Urinary bladder (tissue), 4 donors: ENCODE results near the gene ABO. TPM values are rescaled to one million over a fixed set of nuclear protein-coding genes. Genes with fewer than 3 reads are reported as not detected.
"Not testable (repeated sequence)": the region's sequence is repeated elsewhere in the genome, so short reads cannot be mapped to it uniquely, and the experiment has no call there.

ENCODE experiments used
- DNase-seq: peaks from one replicate; pipeline ENCODE4 v3.0.0-alpha.2; 2015; ENCODE audit errors: extremely low spot score
- H3K27ac ChIP-seq: one replicate; pipeline ENCODE4 v1.5.1; 2013; ENCODE audit warnings: low read depth, mild to moderate bottlenecking, moderate library complexity
- H3K36me3 ChIP-seq: one replicate; pipeline ENCODE4 v1.6.1; 2013; ENCODE audit warnings: mild to moderate bottlenecking, moderate library complexity; ENCODE audit not compliant: insufficient read depth
- H3K4me1 ChIP-seq: one replicate; pipeline ENCODE4 v1.6.1; 2013; ENCODE audit warnings: mild to moderate bottlenecking, moderate library complexity; ENCODE audit not compliant: insufficient read depth
- H3K4me3 ChIP-seq: one replicate; pipeline ENCODE4 v1.5.1; 2013; ENCODE audit warnings: low read depth, low read length
- WGBS: extraction: QIAGEN DNeasy Blood & Tissue Kit; methylation state at CpG from one replicate; pipeline ENCODE4 v1.1.7; 2013; 5-methylcytosine and 5-hydroxymethylcytosine counted together
- polyA plus RNA-seq: library from polyadenylated mRNA; stranded (reverse); fragments of 200-250 nt; gene quantifications from one replicate; pipeline ENCODE4 v1.2.3, GENCODE V29; 2013
- total RNA-seq: library from RNA; depleted of rRNA; stranded (reverse); fragments of >200 nt; gene quantifications from one replicate; pipeline ENCODE4 v1.2.3, GENCODE V29; 2014
- donor health status: healthy with polysubstance abuse.
- donor health status: healthy.

ABO gene
- total and polyA plus RNA-seq, 2 donors = 1.4 to 1.9 TPM

DNA sequence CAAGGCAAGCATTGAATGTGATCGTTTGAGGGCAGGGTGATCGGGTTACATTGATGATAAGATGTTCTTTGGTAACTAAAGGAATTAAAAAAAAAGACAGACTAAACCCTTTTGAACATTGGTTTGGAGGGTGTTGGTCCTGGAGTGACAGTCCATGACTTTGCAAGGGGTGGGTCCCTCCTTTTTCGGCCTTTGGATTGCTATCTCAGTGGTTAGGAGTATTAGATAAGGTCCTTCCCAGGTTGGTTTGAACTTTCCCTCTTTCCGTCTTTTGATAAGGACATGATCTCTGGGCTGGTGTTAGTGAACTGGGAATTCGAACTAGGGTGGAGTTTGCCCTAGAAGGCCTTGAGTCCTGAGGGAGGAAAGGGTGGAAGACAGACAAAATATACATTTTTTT is 5.4 kb upstream of the ABO start:
- H3K4me1 ChIP-seq = no peaks in the 10 kb centered on the region
- no peaks in the 10 kb centered on the region for H3K36me3 ChIP-seq
- H3K4me3 ChIP-seq = no peak overlapping the region
- no peak overlapping the region for H3K27ac ChIP-seq
- DNase-seq = no peak
- 55% methylated on average over 5 of the region's 5 CpGs for WGBS

DNA sequence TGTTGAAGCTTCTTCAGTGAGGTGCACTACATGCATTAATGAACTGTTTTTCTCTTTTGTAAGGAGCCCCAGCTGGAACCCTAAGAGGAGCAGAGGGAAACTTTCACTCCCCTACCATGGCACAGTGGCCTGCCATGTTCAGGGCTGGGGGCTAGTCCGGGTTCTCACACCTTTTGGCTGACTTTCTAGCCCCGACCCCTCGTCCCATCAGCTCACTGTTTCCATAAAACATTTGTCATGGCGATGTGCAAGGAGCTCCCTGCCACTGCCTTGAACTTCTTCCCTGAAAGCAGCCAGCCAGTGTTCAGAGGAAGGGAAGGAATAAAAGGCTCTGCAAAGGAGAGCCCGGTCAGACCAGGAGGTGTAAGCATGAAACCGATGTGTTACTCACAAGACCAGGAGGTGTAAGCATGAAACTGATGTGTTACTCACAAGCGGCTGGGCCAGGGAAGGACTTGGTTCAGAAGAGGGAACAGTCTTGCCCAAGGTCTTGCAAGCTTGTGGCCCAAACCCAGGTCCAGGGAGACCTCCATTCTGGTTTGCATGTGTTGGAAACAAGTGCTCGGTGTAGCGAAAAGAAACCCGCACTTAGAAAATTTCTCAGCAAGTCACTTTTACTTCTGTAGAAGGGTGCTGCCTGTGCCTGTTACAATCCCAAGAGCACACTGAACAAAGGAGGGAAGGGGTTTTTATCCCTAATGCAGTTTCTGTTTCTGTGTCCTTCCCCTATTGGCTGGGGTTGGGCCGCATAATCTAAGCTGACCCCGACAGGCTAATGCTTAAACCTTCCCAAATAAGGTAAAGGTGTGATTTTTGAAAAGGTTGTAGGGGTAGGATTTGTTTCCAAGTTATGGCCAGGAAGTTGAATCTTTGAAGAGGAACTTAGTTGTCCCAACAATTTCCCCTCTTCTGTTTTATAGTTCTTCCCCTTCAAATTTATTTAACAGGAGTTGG is 3.4 kb upstream of the ABO start:
- 82% methylated on average over 12 of the region's 12 CpGs for WGBS
- H3K36me3 ChIP-seq = no peaks in the 10 kb centered on the region
- DNase-seq = no peak
- no peaks in the 10 kb centered on the region for H3K4me1 ChIP-seq
- H3K27ac ChIP-seq = no peak overlapping the region
- H3K4me3 ChIP-seq = no peak overlapping the region

DNA sequence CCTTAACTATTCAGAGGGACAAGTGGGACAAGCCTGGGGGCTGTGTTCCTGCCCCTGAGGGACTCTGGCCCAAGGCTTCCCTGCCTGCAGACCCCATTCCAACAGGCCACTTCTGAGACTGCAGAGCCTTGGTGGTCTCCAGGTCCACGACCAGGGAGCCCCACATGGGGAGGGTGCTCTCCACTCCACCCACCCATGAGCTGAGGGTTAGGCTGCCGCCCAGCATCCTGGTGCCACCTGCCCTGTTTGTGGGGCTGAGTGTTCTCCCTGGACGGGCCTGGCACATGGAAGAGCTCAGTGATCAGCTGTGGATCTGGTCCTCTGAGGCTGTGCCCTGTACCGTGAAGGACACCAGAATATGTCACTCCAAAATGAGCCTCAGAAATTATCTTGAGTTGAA is 2.5 kb upstream of the ABO start:
- 80% methylated on average over 4 of the region's 4 CpGs for whole genome bisulfite sequencing
- DNase-seq = no peak

DNA sequence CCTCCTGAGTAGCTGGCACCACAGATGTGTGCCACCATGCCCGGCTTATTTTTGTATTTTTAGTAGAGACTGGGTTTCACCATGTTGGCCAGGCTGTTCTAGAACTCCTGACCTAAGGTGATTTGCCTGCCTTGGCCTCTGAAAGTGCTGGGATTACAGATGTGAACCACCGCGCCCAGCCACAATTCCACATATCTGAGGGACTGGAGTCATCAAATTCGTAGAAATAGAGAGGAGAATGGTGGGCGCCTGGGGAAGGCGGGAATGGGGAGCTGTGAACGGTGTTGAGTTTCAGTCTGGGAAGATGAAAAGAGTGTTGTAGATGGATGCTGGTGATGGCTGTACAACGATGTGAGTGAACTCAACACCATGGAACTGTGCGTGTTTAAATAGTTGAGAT is 1.9 kb upstream of the ABO start:
- Histone ChIP-seq H3K4me3 (no peak overlapping the region), H3K4me1 (no peaks in the 10 kb centered on the region), H3K36me3 (no peaks in the 10 kb centered on the region), H3K27ac (no peak overlapping the region)
- DNase-seq = no peak
- WGBS = 89% methylated on average over 9 of the region's 9 CpGs

More for the DNA sequence above, 2.5 kb upstream of the ABO start:
- Histone ChIP-seq H3K4me1 (no peaks in the 10 kb centered on the region), H3K27ac (no peak overlapping the region), H3K36me3 (no peaks in the 10 kb centered on the region), H3K4me3 (no peak overlapping the region)

DNA sequence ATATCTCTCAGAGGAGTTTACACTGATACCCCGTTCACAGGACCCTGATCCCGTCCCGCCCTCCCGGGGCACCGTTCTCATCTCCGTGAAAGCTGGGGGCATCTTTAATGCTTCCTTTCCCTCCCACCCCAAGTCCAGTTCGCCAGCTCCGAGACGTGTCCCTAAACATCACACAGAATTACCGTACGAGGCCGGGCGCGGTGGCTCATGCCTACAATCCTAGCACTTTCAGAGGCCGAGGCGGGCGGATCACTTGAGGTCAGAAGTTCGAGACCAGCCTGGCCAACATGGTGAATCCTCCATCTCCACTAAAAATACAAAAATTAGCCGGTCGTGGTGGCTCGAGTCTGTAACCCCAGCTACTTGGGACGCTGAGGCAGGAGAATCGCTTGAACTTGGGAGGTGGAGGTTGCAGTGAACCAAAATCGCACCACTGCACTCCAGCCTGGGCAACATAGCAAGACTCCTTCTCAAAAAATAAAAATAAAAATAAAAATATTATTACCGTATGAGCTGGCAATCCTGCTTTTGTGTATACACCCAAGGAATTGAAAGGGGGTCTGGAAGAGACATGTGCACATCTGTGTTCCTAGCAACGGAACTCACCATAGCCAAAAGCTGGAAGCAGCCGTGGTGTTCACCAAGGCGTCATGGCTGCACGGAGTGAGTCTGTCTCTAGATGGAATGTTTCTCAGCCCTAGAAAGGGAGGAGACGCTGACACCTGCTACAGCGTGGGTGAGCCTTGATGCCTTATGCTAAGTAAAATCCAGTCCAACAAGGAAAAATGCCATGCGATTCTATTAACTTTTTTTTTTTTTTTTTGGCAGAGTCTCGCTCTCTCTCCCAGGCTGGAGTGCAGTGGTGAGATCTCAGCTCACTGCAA is 1.2 kb upstream of the ABO start:
- WGBS = 47% methylated on average over 33 of the region's 33 CpGs
- DNase-seq = no peak
- peak overlapping the region; percentile 51 for H3K4me3 ChIP-seq
- no peak overlapping the region for H3K27ac ChIP-seq
- H3K4me1 ChIP-seq = no peaks in the 10 kb centered on the region
- no peaks in the 10 kb centered on the region for H3K36me3 ChIP-seq

DNA sequence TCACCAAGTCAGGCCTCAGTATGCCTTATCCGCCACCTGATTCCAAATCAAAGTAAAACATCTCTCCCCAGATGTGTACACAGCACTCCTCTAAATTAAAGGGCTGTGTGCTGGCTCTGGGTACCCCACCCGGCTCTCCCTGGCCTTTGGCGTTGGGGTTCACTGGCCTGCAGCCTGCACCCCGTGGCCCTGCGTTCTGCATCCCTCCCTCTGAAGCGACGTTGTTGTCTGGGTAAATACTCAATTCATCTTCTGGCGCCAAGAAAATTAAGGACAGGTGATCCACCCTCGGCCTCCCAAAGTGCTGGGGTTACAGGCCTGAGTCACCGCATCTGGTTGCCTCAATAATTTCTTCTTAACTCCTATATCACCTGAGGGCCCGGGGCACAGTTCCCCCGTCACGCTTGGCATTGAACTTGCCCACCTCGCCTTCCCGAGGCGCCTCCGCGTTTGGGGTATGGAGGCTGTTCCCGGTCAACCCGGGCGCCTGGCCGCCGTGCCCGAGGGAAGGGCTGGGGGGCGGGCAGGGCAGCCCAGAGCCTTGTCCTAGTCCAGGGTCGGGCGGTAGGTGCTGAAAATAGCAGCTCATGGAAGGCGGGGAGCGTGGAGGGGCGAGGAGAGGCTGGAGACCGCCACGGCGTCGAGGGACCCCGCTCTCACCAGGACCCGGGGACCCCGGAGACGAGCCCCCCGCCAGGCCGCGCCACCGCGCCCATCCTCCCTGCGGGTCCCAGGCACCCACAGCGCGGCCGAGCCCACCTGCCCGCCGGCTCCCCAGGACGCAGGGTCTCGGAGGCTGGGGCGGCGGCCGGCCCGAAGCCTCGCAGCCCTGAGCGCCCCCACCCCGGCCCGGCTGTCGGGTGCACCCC is 531 bp downstream of the ABO start:
- Histone ChIP-seq H3K4me3 (peak overlapping the region; percentile 51), H3K36me3 (no peaks in the 10 kb centered on the region), H3K4me1 (no peaks in the 10 kb centered on the region), H3K27ac (peak overlapping the region; percentile 89)
- no peak for DNase-seq
- 23% methylated on average over 60 of the region's 60 CpGs for WGBS

DNA sequence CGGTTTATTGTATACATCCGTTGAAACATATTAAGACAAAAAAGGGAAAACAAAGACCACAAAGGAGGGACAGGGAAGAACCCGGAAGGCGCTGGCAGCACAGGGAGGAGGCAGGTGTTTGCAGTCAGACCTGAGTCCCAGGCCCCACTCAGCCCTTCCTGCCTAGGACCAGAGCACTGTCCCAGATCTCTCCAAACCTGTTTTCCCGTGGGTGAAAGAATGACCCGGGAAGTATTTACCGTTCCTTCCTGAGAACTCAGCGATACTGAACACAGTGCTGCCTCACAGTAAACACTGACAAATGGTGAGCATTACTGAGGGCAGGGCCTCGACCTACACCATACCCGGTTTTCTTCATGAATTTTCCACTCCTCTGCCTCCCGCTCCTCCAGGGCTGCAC is 1.2 kb downstream of the ABO start:
- no peak overlapping the region for H3K4me3 ChIP-seq
- H3K4me1 ChIP-seq = no peaks in the 10 kb centered on the region
- 75% methylated on average over 11 of the region's 11 CpGs for WGBS
- peak overlapping the region; percentile 55 for H3K27ac ChIP-seq
- no peaks in the 10 kb centered on the region for H3K36me3 ChIP-seq
- no peak for DNase-seq

DNA sequence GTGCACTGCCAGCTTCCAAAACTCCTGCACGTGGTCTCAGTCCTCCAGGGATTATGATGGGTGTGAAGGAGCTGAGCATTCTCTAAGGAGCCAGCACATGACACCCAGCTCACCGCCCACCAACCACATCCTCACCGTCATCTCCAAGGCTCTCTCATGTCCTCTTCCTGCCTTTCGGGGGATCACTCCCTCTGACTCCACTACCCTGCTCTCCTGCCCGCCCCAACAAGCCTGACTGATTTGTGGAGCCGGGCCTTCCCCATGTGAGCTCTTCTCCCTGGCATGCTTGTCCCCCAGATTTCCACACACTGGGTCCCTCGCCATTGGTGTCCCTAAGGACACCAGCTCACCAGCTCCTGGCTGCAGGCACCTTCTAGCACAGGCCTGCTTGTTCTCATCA is 1.9 kb downstream of the ABO start:
- Histone ChIP-seq H3K27ac (no peak overlapping the region), H3K36me3 (no peaks in the 10 kb centered on the region), H3K4me1 (no peaks in the 10 kb centered on the region), H3K4me3 (no peak overlapping the region)
- DNase-seq = no peak
- WGBS = 72% methylated on average over 7 of the region's 7 CpGs

DNA sequence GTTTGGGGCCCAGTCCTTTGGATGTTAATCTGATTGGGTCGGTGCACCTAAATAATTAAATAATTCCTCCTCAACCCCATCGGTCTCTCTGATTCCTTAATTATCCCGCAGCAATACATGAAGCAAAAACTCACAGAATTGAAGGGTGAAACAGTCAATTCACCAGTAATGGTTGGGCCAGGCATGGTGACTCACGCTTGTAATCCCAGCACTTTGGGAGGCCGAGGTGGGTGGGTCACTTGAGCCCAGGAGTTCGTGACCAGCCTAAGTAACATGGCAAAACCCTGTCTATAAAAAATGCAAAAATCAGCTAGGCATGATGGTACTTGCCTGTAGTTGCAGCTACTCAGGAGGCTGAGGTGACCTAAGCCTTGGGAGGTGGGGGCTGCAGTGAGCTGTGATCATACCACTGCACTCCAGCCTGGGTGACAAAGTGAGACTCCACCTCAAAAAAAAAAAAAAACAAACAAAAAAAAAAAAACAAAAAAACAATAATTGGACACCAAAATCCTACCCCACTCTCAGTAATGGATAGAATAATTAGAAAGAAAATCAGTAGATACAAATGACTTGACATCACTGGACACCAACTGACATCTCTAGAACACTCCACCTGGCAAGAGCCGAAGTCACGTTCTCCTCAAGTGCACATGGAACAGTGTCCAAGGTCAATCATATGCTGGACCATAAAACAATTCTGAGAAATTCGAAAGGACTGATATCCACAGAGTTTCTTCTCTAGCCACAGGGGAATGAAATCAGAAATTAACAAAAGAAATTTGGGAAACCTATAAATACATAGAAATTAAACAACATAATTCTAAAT is 5.3 kb downstream of the ABO start:
- Histone ChIP-seq H3K4me1 (no peaks in the 10 kb centered on the region), H3K4me3 (no peak overlapping the region), H3K36me3 (no peaks in the 10 kb centered on the region), H3K27ac (peak overlapping the region; percentile 4)
- WGBS = 79% methylated on average over 9 of the region's 9 CpGs
- DNase-seq = no peak

DNA sequence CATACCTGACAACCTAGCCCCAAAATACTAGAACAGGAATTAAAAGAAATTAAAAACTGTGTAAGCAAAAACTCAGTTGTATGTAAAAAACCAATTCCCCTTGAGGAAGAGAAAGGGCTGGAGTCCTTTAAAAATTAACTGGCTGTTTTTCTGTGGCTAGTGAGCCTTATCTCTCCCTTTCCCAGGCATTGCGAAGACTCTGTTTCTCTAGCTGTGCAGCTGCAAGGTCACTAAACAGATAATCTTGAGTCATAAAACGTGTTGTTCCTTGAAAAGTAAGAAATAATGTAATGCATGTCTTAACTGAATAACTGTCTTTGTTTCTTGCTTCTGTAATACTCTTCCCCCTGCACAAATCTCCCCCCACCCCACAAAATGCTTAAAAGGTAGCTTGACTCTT is 5.9 kb downstream of the ABO start:
- H3K27ac ChIP-seq, DNase-seq, H3K36me3 ChIP-seq, H3K4me3 ChIP-seq, H3K4me1 ChIP-seq: not testable (repeated sequence)
- WGBS = 46% methylated on average over 2 of the region's 2 CpGs

DNA sequence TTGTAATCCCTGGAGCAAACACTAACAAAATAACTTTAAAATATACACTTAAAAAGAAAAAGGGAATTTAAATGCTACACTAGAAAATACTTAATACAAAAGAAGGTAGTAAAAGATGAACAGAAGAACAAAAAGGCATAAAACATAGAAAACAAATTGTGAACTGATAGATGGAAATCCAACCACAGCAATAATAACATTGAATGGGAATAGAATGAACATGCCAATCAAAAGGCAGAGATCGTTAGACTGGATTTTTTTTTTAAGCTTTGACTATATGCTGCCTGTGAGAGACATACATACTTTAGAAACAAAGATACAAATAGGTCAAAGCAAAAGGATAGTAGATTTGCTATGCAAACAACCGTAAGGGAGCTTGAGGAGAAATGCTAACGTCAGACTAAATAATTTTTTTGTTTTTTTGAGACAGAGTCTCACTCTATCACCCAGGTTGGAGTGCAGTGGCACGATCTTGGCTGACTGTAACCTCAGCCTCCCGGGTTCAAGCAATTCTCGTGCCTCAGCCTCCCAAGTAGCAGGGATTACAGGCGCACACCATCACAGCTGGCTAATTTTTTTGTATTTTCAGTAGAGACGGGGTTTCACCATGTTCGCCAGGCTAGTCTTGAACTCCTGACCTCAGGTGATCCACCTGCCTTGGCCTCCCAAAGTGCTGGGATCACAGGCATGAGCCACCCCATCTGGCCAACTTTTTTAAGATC is 6.5 kb downstream of the ABO start:
- WGBS = 70% methylated on average over 9 of the region's 9 CpGs
- Histone ChIP-seq H3K36me3 (no peaks in the 10 kb centered on the region), H3K27ac (no peak overlapping the region), H3K4me1 (no peaks in the 10 kb centered on the region), H3K4me3 (no peak overlapping the region)
- DNase-seq = no peak

DNA sequence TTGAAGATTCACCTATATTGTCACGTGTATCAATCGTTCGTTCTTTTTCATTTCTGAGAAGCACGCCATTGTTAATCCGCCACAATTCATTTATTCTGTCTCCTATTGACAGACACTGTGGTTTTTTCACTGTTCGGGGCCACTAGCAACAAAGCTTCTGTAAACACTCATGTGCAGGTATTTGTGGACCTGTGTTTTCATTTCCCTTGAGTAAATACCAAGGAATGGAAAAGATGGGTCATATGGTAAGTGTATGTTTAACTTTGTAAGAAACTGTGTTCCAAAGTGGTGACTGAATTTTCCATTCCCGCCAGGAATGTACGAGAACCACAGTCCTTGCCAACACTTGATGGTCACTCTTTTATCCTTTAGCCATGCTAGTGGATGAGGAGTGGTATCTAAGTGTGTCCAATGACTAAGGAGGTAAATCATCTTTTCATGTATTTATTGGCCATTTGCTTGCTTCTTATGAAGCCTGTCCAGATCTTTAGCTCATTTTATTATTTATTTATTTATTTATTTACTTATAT is 10.7 kb downstream of the ABO start:
- H3K4me1 ChIP-seq = no peaks in the 10 kb centered on the region
- H3K27ac ChIP-seq = no peak overlapping the region
- no peak for DNase-seq
- H3K36me3 ChIP-seq = no peaks in the 10 kb centered on the region
- WGBS = 94% methylated on average over 8 of the region's 8 CpGs
- H3K4me3 ChIP-seq = no peak overlapping the region
